GM12873 (cell line): ENCODE data around the gene CPD.

ENCODE experiments used
- TF ChIP-seq, protein P1 (sequence below): IDR thresholded peaks from 2 replicates; pipeline ENCODE4 v1.5.1; 2012; ENCODE audit warnings: low read depth, mild to moderate bottlenecking, moderate library complexity, low read length, control low read depth; ENCODE audit not compliant: insufficient read depth; ENCODE audit errors: missing control alignments

Gene CPD

DNA sequence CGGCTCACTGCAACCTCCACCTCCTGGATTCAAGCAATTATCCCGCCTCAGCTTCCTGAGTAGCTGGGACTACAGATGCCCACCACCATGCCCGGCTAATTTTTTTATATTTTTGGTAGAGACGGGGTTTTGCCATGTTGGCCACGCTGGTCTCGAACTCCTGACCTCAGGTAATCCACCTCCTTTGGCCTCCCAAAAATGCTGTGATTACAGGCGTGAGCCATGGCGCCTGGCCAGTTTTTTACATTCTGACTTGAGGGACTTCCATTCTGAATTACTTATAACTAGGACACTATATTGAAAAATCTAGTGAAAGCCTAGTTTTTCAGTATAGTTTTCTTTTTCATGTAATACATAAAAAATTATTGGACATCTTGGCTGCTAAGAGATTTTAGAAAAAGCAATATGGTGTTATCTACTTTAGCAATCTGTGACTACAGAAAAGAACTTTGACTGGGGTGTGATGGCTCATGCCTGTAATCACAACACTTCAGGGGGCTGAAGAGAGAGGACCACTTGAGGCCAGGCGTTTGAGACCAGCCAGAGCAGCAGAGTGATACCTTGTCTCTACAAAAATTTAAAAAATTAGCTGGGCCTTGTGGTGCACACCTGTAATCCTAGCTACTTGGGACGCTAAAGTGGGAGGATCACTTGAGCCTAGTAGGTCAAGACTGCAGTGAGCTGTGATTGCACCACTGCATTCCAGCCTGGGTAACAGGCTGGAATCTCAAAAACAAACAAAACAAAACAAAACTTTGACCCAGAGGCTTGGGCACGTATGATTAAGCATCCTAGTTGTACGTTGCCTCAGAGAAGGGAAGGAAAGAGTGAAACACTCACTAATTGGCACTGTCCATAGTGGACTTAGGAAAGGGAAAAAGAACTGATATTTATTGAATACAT, 71.6 kb downstream of the CPD start:
- TF ChIP-seq, protein P1, sequence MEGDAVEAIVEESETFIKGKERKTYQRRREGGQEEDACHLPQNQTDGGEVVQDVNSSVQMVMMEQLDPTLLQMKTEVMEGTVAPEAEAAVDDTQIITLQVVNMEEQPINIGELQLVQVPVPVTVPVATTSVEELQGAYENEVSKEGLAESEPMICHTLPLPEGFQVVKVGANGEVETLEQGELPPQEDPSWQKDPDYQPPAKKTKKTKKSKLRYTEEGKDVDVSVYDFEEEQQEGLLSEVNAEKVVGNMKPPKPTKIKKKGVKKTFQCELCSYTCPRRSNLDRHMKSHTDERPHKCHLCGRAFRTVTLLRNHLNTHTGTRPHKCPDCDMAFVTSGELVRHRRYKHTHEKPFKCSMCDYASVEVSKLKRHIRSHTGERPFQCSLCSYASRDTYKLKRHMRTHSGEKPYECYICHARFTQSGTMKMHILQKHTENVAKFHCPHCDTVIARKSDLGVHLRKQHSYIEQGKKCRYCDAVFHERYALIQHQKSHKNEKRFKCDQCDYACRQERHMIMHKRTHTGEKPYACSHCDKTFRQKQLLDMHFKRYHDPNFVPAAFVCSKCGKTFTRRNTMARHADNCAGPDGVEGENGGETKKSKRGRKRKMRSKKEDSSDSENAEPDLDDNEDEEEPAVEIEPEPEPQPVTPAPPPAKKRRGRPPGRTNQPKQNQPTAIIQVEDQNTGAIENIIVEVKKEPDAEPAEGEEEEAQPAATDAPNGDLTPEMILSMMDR: no peak

DNA sequence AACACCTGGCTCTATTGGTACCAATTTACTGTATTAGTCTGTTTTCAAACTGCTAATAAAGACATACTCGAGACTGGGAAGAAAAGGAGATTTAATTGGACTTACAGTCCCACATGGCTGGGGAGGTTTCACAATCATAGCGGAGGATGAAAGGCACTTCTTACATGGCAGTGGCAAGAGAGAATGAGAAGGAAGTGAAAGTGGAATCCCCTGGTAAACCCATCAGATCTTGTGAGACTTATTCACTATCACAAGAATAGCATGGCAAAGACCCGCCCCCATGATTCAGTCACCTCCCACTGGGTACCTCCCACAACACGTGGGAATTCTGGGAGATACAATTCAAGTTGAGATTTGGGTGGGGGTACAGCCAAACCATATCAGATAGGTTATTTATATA, 75.9 kb downstream of the CPD start:
- TF ChIP-seq, protein P1: no peak

DNA sequence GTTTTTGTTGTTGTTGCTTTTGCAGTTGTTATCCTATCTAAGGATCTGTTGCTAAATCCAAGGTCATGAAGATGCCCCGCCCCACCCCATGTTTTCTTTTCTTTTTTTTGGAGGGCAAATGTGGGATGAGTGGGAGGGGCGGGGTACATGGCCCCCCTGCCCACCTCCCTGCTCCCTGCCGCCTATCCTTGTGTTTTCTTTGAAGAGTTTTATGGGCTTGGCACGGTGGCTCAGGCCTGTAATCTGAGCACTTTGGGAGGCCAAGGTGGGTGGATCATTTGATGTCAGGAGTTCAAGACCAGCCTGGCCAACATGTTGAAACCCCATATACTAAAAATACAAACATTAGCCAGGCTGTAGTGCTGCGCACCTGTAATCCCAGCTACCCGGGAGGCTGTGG, 79.6 kb downstream of the CPD start:
- TF ChIP-seq, protein P1: no peak

DNA sequence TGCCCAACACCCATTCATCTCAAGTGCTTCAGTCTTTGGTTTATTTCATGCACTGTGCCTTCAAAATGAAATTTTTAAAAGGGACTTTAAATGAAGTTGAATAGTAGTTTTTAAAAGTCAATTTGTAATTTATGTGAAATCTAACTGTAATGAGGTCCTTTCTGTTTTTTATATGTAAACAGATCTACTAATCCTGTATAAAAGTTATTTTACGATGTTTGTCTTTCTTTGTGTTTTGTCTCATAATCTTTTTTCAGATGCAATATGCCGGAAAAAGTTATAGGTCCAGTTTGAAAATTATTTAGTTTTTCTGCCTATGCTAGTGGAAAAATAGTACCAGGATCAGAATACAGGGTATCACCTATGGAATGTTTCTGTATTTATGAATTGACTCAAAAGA, 89.7 kb downstream of the CPD start:
- TF ChIP-seq, protein P1: no peak

DNA sequence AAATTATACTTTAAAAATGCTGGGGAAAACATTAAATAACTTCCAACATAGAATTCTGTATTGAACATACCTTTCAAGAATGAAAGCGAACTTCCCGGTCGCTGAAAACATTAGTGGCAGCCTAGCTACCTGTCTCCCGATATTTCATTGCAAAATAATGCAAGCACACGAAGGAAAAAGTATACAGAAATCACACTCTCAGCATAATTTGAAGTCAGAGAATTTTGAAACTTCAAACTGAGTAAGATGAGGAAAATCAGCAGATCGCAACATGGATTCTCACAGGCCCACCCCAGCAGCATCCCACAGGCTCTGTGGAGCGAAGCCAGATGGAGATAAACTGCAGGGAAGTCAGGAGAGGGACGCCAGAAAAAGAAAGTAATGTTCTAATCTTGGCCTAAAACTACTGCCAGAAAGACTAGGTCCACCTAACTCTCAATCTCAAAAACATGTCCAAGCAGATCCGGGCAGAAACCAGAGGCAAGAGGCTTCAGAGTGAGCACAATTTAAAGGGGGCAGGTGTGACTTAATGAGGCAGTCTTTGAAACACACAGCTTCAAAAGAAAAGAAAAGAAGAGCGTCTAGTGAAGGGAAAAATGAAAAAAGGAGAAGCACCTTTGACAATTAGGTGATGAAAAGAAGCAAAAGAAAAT, 93.6 kb downstream of the CPD start:
- TF ChIP-seq, protein P1: no peak

DNA sequence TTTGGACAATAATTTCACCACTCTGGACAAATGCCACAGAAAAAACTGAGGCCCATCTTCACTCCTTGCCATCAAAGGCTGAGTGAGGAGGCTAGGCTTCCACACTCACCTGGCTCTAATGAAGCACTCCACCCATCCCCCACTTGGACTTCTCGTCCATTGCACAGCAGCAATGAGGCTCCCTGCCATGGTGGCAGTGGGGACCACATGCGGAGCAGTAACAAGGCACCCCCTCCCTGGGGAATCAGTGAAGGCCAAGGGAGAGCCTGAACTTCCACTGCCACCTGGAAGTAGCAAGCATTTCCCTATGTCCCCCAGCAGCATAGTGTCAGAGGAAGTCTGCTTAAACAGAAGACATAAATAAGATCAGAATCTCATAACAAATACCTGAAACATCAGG, 96.5 kb downstream of the CPD start:
- TF ChIP-seq, protein P1: no peak

DNA sequence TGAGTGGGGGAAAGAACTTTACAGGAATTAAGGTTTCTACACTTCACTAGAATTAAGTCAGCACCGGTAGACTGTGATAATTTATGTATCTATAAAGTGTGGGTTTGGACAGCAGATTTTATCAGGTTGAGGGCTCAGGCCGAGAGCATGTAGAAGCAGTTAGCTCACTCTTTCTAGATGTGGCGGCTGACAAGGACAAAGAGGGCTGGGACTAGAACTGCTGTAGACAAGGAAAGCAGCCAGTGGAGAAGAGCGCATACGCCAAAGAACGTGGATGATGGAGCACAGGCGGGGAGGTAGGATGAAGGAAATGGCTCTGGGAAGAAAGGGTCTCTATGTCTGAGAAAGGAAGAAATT, 98.0 kb downstream of the CPD start:
- TF ChIP-seq, protein P1: no peak
